HG02885 (cell line): Measurements from ENCODE around the gene MCL1.
"Not testable (repeated sequence)": the region's sequence is repeated elsewhere in the genome, so short reads cannot be mapped to it uniquely, and the experiment has no call there.

Experiments
- ATAC-seq: cut with Tn5 transposase; IDR thresholded peaks from one replicate; pipeline ENCODE4 v1.9.1; 2021; ENCODE audit warnings: mild to moderate bottlenecking; ENCODE audit not compliant: unreplicated experiment, poor library complexity

Gene MCL1

DNA sequence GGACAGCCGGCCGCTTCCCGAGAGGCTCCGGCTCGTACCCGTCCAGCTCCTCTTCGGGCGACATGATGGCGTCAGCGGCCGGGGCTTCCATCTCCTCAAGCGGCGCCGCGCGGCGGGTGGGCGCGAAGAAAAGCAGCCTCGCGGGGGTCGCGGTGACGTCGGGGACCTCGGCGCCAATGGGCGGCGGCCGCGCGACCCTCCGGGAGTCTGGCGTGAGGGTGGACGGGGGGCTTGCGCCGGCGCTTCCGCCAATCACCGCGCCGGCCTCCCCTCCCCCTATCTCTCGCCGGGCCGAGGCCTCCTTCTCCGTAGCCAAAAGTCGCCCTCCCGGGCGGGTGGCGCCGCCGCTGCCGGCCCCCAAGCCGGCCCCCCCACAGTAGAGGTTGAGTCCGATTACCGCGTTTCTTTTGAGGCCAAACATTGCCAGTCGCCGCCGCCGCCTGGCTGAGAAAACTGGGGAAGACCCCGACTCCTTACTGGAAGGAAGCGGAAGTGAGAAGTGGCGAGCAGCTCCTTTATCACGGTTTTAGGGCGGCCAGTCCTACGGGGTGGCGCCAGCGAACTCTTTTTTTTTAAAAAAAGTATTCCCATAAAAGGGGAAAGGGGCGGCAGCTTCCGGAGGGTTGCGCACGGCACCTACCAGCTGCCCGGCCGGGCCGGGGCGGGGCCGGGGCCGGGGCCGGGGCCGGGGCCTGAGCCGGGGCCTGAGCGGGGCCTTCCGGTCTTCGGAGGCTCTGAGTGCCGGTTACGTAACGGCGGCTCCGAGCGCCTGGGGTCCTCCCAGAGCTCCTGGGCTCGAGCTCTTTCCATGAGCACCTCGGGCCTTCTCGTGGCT lies at the start of gene MCL1:
Gene MCL1, minus strand, starts transcription at position 501 of the 835 bp plus-strand sequence. Its CDS starts 80 bp downstream, at position 421.
- peak; percentile 85 for ATAC-seq

DNA sequence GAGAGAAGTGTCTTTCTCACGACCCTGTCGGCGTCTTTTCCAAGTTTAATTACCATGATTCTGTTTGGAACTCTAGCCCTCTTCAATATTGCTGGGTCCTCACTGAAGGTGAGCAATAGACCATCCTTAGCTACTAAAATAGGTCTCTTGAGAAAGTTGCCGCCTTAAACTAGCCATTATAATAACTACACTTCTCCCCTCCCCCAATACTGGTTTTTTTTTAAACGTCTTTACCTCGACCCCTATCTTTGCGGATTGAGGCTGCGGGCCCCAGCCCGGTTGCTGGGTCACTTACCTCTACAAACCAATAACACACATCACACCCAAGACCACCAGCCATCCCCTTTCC lies 49.3 kb upstream of the MCL1 start:
- no peak for ATAC-seq

DNA sequence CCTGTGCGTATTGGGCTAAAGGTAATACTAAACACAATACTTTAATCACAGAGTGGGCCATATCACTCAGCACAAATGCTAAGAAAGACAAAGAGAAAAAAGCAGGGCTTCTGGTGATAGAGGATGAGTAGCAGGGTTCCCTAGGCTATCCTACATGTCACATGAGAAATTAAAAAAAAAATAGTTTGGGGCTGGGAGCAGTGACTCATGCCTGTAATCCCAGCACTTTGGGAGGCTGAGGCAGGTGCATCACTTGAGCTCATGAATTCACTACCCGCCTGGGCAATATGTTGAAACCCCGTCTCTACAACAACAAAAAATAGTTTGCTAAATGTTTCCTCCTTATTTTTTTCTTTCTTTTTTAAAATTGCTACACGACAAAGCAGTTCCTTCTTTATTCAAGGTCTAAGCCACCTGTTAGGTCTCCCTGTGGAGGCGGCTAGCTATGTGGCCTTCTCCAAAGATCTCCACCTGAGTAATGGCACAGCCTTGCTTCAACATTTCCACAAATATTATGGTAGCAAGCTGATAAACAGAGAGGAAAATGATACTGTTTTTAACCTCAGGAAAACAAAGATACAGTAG lies 48.5 kb upstream of the MCL1 start:
- ATAC-seq = no peak

DNA sequence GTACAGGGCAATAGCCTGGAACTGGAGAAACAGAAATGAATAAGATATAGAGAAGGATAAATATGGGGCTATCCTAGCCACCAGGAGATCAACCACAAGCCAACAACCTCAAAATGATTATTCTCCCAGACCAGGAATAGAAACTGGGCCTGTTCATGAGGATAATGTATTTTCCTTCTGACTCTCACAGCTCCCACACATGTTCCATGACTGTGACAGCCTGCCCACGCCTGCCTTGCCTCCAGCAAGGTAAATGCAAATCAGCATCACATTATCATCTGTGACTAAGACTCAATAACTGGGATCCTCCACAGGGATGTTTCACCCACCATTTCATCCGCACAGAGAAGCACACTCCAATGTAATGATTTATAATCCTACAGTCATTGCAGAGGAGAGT lies 46.7 kb upstream of the MCL1 start:
- ATAC-seq = no peak

DNA sequence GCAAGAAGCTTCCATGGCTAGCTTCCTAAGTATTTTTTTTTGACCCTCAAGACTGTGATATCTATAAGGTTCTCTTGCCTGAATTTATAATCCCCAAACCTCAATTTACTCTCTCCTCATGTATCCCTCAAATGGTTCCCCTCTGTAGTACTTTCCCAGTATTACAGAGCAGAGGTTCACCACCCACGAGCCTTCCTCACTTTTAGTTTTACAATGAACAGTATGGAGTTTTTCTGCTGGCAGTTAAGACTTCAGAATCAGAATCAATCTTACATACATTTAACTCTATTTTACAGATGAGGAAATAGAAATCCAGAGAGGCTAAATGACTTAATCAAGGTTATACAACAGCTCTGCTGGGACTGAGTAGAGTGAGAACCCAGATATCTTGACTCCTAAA lies 45.1 kb upstream of the MCL1 start:
- ATAC-seq = not testable (repeated sequence)

DNA sequence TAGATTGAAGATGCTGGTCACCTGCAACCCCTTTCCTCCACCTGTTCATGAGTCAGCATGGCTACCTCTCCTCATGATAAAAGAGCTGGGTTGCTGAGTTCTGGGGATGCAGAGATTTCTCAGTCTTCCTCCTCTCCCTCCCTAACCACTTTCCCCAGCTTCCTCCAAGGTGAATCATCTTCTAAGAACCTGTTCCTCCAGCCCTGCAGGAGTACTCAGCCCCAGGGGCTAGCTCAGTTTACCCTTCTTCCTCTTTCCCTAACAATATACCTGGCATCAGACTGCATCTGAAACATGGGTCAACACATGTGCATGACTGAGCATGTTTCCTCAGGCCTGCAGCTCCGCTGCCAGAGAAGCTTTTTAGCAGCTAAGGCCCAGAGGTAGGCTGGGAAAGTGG lies 44.7 kb upstream of the MCL1 start:
- ATAC-seq = not testable (repeated sequence)

DNA sequence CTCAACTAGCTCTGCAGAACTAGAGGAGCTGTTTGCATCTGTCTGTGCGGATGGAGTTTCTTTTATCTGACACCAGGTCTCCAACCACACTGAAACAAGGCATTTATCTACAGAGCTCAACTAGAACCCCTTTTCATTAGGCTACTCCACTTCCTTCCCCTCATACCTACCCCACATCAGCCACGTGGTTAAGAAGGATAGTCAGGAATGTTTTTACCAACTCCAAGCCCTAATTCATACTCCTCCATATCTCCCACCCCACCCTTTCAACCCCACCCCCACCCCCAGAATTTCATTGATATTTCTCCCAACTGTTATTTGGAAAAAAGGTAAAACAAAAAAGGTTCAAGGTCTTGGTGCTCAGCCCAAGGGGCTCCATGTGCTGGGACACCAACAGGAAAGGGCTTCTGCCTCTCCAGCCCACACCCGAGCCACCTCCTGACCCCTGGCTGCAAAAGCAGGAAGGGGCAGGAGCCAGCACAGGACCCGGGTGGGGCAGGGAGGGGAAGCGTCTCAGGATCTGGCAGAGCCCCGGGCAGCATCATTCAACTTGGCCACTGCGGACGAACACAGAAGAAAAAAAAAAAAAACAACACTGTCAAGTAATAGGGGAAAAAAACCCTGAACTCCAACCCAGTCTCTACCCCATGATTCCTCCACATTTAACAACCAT lies 43.0 kb upstream of the MCL1 start:
- no peak for ATAC-seq

DNA sequence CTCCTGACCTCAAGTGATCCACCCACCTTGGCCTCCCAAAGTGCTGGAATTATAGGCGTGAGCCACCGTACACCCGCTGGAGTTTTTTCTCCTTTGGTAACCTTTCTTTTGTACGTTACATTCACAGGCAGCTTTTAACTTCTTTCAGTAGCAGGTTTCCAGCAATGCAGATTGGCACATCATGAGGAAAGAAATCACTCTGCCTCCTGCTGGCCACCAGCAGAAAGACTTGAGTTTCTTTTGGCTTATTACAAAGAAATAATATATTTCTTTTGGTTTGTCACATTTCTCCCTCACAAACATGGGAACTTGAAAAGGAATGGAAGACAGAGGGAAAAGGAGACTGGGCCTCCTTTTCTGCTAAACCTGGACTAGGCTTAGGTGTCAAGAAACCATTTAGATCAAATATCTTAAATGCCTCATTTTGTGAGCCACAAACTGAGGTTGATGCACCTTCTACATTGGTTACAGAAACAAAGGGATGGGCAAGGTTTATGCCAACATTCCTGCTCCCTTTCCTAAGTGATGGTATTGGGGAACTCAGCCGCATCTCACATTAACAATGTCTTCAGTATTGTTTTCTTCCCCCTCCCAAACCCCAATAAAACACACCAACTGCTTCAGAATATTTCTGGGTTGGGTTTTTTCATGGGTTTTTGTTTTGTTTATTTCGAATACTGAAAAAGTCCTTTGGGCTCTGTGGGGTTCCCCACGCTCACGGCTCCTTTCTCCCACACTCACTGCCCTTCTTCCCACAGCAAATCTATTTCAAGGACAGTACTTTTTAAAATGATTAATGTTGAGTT lies 42.3 kb upstream of the MCL1 start:
- no peak for ATAC-seq

DNA sequence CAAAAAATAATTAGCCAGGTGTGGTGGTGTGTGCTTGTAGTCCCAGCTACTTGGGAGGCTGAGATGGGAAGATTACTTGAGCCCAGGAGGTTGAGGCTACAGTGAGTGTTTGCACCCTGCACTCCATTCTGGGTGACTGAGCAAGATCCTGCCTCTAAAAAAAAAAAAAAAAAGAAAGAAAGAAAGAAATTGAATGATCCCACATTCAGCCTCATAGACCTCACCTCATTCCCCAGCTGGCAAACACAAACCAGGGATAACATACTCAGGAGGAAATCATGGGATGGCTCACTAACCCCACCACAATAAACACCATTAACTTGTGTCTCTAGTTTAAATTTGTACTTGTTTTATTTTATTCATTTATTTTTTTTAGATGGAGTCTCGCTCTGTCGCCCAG lies 41.5 kb upstream of the MCL1 start:
- no peak for ATAC-seq

DNA sequence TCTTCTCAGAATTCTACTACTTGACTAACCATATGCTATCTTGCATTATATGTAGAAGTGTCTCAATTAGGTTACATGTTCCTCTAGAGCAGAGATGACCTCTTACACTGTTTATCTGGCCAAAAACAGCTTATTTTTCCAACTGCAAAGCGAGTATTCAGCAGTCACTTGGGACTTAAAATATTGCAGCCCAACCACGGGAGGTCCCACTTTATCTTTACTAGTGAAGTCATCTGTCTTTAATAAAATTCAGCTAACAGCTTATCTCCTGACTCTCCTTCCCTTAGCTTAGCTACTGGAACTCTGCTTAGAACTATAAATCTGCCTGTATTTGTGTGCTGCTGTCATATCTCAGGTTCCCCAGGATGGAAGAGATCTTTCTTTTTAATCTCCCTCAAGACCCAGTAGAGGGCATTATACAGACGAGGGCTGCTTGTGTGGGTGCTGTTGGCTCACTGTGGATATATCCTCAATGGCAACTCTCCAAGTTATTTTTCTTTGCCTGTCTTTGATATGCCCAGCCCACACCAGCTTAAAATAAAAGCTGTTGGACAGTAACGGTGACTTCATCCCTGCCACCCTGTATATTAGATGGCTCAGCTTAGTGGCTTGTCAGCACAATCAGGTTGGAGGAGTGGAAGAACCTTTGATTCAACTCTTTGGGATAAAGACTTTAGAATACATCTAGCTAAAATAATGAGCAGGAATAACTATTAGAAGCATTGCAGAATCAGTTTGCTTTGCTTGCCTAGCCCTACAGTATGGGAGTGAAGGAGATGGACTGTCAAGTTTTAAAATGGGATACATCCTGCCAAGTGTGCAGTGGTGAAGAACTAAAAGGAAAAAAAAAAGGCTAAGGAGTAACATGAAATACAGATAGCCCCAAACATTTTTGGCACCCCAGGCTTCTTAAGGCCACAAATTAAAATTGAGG lies 40.4 kb upstream of the MCL1 start:
- no peak for ATAC-seq

DNA sequence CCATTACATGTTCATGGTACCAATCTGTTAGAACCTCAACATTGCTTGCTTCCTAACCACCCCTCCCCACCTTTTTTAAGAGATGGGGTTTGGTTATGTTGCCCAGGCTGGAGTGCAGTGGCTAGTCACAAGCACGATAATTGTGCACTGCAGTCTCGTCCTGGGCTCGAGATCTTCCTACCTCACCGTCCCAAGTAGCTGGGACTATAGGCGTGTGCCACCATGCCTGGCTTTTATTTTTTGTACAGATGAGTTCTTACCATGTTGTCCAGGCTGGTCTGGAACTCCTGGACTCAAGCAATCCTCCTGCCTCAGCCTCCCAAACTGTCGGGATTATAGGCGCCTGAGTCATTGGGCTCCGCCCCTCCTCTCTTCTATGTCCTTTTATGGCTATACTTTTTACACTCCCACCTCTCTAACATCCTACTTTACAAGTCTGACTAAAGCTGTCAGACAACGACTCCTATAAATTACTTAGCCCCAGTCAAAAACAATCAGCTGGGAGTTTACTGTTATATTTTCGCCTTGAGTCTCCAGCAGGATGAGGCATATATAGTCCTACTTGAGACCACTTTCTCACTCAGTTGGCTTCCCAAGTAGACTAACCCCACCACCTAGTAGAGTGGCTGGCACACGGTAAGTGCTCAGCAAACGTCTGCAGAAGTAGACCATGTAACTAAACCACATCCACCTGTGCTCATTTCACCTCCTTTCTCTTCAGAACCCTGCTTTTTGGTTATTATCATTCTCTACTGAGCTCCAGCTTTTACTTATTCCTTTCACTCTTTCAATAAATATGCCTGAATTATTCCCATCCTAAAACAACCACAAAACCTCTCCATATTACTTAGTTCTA lies 36.2 kb upstream of the MCL1 start:
- ATAC-seq = no peak

DNA sequence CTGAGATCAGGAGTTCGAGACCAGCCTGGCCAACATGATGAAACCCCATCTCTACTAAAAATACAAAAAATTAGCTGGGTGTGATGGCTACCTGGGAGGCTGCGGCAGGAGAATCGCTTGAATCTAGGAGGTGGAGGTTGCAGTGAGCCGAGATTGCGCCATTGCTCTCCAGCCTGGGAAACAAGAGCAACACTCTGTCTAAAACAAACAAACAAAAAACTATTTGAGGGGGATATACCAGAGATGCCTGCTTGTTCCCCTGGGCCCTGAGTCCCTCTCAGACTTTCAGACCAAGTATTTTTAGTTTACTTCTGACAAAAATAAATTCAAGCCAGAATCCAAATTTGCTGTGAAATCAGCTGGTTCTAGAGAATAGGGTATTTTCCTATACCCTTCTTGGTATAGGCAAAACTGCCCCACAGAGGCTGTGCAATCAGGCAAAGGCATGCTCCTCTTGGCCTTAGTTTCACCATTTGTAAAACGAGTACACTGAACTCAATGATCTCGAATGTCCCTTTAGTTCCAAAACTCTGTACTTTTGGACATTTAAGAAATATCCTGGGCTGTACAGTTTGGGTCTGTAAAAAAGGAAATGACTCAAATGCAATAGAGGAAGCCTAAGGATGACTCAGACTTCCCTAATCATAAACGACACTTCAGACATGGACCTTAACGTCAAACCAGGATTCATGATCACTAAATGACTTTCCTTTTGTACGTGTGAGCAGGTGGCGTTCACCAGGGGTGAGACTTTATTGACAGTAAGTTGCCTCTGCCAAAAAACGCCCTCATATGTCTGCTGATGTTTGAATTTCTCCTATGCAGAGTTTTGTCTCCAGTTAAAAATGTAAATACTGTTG lies 33.9 kb upstream of the MCL1 start:
- no peak for ATAC-seq

DNA sequence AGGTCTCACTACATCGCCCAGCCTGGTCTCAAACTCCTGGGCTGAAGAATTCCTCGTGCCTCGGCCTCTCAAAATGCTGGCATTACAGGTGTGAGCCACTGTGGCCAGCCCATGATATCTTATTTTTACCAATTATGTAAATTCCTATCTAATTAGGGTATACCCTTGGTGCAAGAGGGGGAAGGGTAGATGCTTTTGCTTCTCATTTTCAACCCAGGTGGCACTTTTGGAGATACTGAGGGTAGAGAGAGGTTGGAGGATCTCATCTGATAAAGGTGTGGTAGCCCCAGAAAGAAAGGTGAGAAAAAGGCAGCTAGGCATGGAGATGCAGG lies 32.6 kb upstream of the MCL1 start:
- ATAC-seq = peak; percentile 1

DNA sequence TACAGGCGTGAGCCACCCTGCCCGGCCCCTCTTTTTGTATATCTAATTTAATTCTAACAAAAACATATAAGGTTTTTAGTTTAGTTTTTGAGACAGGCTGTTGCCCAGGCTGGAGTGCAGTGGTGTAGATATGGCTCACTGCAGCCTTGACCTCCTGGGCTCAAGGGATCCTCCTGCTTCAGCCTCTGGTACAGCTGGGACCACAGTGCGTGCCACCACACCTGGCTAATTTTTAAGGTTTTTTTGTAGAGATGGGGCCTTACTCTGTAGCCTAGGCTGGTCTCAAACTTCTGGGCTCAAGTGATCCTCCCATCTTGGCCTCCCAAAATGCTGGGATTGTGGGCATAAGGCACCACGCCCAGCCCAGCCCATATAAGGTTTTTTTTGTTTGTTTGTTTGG lies 31.2 kb upstream of the MCL1 start:
- ATAC-seq = no peak

DNA sequence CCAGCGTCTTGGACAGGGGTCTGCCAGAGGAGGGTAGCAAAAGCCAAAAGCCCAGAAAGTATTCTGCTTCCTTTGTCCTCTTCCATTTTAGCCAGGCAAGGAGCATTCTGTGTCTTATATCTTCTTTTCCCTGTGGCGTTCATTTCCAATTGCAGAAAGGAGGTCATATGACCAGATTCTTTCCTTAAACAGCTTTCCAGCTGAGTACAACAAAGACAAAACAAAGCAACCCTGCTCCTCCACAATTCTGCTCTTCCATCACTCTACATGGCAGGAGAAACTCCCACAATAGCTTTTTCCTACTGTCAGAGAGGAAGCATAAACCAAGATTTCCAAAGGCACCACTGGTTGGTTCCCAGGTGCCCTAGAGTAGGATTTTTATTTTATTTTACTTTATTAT lies 30.3 kb upstream of the MCL1 start:
- ATAC-seq = no peak

DNA sequence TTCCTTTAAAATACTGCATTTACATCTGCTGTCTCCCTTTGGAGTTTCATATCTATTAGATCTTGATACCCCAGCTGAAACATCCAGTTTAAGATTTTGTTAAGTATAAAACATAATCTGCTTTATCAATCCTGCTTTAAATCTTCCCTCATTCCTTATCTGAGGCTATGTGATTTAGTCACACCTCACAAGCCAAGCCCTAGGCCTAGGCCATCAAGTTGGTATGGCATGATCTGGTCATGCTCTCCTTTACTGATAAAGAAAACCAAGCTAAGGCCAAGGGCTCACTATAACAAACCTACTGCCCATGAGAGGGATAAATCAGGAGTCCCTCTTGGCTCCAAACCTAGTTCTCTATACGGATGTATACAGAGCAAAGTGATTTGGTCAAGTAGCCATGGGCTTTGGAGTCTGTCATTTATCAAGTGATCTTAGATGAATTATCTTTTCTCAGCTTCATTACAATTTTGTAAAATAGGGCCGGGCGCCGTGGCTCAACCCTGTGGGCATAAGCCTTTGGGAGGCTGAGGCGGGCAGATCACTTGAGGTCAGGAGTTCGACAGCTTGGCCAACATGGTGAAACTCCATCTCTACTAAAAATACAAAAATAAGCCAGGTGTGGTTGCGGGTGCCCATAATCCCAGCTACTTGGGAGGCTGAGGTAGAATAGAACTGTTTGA lies 27.2 kb upstream of the MCL1 start:
- no peak for ATAC-seq

DNA sequence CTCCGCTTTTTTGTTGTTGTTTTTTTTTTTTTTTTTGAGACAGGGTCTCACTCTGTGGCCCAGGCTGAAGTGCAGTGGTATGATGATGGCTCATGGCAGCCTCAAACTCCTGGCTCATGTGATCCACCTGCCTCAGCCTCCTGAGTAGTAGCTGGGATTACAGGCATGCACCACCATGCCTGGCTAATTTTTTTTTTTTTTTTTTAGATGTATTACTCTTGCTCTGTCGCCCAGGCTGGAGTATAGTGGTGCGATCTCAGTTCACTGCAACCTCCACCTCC lies 26.0 kb upstream of the MCL1 start:
- ATAC-seq = not testable (repeated sequence)

DNA sequence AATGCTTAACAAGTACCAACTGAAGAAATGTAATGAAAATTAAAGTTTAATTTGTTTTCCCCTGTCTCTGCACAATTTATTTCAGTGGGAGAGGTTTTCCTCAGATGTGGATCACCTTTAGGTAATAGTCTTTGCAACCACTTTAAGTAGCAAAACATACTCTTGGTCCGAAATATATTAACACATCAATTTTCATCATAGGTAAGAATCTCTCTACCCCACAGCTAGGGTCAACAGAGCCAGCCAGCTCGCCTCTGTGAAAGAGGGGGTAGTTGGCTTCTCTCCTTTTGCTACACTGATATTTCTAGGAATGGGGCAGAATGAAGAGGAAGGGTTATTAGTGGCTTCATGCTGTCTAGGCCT lies 24.8 kb upstream of the MCL1 start:
- no peak for ATAC-seq
